ENCODE measurements around the gene TTC23L.

DNA sequence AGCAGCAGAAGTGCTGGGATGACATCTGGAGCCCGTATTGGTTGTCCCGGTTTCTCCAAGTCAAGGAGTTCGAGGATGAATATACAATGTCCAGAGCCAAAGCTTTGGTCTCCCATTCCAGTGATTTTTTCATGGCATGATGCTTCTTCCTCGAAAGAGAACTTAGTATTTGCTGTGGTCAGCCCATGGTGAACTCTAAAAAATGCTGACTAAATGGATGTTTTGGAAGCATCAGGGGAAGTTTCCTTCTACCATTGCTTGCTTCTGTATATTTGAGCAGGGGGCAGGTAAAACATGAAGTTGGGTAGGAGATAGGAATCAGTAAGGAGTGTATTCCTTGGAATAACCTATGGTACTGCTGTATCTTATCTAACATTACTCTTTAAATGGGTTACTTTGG is 8.6 kb downstream of the TTC23L start:
- TF ChIP-seq CTCF (IDR thresholded peaks at IDR 0.05) (no peak), POLR2AphosphoS5 (IDR thresholded peaks at IDR 0.05) (no peak), POLR2A (IDR thresholded peaks at IDR 0.05) (no peak)

All from gastroesophageal sphincter (tissue), 3 donors.